ENCODE results near the gene GIMAP5. TPM values are rescaled to one million over a fixed set of nuclear protein-coding genes. Genes with fewer than 3 reads are reported as not detected.
A peak's percentile ranks its signal among the peaks of the same experiment; 100 is the strongest.

The GIMAP5 gene
- total RNA-seq, 1 experiment from 2014 or later = not detected

DNA sequence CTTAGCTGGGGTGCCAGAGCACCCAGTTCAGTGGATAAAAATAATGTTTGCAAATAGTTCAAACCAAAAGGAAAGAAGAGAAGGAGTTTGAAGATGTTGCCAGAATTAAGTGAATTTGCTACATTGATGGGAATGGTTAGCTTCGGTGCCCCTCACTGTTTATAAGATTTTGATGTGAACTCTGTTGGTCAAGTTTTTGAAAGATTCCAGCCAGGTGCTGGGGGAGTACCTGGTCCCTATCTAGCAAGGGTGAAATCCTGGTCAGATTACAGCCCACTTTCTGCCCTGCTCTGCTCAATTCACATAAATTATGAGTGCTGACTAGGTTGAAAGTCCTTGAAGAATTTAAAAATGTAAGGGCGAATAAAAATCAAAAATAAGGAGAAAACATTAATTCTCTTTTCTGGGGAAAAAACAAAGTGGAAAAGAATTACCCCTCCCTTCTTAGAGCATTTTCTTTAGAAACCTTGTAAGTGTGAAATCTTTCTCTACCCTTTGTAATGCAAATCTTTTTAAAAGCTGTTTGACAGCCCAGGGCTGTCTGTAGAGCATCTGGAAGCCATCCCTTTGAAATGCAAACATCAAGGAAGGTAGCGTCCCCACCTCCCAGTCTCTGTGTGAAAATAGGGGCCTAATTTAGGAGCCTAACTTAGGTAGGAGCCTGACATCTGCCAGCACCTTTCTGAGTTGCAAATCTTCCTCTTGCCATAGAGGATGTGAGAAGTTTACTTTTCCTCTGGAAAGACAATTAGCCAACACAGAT is 1.4 kb upstream of the GIMAP5 start:
- no peak for DNase-seq (ENCODE audit: low spot score)

DNA sequence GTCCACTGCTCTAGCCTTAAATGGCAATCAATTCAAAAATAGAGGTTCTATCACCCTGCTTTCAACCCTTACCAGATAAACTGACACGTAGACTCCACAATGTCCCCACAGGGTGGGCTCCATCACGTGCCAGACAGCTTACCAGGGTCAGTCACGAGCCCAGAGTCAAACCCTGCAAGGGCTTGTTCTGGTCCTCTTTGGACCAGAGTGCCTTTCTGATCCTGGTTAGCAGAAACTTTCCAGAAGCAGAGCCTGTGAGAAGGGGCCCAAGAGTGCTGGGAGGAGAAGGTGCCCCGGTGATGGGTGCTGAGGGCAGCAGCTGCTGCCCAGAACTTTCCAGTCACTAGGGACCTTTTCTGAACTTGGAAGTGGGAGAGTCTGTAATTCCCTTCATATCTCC is 354 bp upstream of the GIMAP5 start:
- no peak for DNase-seq (ENCODE audit: low spot score)

DNA sequence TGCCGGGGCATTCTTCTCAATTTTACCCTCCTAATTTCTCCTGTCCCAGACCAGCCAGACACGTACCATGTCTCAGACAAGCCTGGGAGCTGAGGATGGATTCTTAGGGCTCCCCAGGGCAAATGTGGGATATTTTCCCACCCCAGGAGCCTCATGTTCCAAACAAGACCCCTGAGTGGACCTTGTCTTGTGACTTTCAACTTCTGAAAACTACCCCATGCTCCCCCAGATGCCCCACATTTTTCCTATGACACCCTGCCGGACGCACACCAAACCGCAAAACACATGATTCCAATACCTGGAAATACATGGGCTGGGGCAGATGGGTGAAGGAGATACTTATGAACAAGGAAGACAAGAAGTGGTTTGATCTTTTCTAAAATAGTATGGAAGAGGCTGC is 874 bp downstream of the GIMAP5 start:
- no peak for DNase-seq (ENCODE audit: low spot score)

DNA sequence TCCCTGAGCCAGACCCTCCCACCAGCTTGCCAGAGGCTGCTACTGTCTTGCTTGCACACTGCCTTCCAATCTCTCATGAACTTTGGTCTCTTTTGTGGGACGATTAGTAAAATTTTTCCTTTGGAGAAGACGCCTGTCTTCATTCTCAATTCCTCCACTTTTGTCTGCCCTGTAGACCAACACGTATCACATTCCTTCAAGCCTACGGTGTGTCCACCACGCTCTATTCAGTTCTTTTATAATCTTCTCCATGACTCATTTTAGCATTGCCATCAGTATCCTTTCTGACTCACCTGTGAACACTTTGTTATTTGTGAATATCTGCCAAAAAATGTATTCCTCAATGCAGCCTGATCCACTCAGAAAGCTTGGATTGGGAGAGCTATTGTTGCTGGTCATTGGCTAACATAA is 1.4 kb downstream of the GIMAP5 start:
- no peak for DNase-seq (ENCODE audit: low spot score)

DNA sequence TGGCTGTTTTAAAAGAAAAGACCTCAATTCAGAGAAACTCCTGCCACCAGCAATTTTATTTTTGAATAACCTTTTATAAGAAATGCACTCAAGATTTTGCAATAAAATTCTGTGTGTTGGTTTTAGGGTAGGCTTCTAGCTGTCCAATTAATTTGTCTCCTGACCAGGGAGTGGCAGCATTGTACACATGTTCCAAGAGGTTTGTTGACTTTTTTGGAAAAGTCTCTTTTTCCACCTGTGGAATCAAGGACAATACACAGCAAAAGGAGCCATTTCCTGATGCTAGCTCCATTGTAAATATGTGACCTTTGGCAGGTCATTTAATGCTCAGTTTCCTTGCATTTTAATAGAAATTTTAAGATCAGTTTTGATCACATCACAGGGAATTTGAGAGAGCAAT is 1.8 kb downstream of the GIMAP5 start:
- DNase-seq (ENCODE audit: low spot score) = peak; percentile 23

DNA sequence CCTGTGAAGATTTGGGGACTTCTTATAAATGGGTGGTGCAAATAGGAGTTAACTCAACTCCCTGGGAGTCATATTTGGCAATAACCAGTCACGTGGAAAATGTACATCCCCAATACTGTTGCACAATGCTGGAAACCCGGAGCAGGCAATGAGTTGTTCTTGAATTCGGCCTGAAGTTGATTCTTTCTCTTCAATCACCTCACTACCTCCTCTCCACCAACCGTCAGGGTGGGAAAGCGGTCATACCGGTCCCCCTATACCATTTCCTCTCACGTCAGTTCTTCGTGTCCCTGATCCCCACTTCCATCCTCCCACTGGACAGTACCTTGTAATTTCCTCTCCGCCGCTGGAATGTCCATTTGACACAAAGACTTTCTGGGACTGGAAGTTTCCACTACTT is 2.8 kb downstream of the GIMAP5 start:
- no peak for DNase-seq (ENCODE audit: low spot score)

DNA sequence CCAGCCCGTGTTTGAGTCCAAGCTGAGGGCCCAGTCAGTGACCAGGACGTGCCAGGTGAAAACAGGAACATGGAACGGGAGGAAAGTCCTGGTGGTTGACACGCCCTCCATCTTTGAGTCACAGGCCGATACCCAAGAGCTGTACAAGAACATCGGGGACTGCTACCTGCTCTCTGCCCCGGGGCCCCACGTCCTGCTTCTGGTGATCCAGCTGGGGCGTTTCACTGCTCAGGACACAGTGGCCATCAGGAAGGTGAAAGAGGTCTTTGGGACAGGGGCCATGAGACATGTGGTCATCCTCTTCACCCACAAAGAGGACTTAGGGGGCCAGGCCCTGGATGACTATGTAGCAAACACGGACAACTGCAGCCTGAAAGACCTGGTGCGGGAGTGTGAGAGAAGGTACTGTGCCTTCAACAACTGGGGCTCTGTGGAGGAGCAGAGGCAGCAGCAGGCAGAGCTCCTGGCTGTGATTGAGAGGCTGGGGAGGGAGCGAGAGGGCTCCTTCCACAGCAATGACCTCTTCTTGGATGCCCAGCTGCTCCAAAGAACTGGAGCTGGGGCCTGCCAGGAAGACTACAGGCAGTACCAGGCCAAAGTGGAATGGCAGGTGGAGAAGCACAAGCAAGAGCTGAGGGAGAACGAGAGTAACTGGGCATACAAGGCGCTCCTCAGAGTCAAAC is 5.2 kb downstream of the GIMAP5 start:
- no peak for DNase-seq (ENCODE audit: low spot score)

DNA sequence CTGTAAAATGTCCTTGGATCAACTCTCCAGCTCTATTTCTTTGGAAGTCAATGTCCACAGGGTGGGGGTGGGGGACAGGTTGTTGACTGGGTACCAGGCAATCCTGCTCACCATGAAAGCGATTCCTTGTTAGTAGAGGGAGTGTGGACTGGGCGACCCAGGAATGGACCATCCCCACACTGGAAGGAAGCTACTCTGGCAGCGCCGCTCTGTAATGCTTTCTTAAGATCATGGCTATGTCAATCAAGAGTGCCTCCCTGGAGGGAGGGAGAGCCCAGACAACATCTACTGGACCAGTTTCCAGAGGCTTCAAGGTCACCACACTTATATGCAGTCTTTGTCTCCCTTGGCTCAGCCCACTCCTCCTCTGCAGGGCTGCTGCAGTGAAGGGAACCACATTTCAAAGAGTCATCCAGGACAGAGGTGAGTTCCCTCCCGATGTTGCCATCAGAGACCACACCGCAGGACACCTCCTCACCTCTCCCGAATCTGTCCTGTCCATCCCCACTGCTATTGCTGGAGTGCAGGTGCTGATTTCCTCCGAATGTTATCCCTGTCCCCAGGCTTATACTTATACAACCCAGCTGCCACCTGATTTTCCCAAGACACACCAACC is 6.9 kb downstream of the GIMAP5 start:
- no peak for DNase-seq (ENCODE audit: low spot score)

DNA sequence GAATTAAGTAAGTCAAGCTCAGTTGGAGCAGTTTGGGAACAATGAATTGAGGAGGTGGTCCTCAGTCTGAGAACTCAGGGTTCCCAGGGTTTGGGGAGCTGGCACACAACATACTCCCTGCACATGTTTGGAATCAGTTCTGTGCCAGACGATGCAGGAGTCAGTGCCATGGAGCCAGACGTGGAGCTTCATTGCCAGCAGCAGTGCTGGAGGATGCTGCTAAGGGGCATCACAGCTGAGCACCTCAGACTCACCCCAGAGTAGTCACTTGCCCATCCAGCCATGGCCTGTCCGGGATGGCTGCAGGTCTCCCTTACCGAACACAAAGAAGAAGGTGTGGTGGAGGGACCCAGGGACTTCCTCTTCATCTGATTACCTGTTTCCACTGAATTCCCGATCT is 7.9 kb downstream of the GIMAP5 start:
- DNase-seq (ENCODE audit: low spot score) = no peak

DNA sequence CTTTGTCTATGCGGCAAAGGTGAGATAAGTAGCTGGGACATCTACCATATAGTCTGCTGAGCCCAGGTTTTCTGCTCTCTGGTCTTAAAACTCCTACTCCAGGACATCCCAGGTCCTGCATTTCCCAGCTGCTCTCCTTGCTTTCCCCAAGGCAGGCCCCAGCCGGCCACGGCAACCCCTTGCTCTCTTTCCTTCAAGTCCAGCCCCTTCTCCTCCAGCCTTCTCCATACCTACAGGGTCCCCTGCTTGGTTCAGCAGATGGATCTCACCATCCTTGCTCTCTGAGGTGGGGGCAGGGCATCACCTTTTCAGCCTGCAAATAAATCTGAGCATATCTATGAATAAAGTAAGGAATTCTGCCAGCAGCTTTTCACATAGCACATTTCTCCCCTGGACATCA is 8.7 kb downstream of the GIMAP5 start:
- DNase-seq (ENCODE audit: low spot score) = no peak

DNA sequence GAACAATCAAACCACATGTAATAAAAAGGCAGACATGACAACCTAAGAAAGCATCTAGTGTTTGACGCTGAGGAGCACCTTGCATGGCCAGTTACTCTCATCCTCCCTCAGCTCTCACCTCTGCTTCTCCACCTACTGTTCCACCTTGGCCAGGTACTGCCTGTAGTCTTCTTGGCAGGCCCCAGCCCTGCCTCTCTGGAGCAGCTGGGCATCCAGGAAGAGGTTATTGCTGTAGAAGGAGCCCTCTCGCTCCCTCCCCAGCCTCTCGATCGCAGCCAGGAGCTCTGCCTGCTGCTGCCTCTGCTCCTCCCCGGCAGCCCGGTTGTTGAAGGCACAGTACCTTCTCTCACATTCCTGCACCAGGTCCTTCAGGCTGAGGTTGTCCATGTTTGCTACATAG is 9.7 kb downstream of the GIMAP5 start:
- DNase-seq (ENCODE audit: low spot score) = no peak

DNA sequence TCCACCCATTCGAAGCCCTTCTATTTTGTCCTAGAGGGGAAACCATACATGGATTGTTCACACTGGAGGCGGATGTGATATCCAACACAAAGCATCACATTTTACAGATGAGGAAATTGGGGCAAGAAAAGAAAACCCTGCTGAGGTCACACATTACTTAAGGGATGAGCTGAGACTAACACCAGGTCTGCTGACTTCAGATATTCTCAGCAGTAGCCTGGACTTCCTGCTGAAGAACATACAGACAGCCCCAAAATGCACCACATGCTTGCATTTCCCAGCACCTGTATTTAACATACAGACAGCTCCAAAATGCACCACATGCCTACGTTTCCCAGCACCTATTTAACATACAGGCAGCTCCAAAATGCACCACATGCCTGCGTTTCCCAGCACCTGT is 11.2 kb downstream of the GIMAP5 start:
- DNase-seq (ENCODE audit: low spot score) = no peak

DNA sequence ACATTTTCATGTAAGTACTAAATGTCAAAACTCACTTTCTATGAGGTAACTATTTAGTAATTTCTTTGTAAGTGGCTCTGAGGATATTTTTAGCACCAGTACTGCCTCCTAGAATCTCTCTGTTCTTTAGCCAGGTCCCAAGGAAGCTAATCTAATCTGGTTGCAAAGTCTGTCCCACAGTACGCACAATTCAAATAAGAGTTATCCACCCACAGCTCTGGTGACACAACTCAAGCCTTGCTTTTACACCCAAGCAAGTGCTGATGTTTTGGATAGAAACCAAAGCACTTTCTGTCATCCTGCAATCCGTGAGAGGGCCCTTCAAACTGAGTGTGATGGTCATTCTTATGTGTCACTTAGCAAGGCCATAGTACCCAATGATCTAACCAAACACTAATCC is 14.5 kb downstream of the GIMAP5 start:
- DNase-seq (ENCODE audit: low spot score) = no peak

DNA sequence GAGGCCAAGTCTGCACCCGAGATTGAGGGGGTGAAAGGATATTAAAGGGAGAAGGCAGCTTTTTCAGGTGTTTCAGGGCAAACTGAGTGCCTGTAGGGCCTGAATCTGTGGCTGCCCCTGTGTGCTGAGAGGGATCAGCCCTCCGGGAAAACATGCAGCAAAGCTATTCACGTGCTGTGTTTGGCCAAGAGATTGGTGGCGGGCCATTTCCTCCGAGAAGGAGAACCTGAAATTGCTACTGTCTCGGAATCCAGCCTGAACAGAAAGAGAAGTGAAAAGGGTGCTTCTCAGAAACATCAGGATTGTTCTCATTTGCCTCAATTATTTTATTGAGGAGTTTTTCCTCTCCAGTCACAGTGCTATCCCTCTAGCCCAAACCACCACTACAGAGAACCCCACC is 16.0 kb downstream of the GIMAP5 start:
- DNase-seq (ENCODE audit: low spot score) = no peak

DNA sequence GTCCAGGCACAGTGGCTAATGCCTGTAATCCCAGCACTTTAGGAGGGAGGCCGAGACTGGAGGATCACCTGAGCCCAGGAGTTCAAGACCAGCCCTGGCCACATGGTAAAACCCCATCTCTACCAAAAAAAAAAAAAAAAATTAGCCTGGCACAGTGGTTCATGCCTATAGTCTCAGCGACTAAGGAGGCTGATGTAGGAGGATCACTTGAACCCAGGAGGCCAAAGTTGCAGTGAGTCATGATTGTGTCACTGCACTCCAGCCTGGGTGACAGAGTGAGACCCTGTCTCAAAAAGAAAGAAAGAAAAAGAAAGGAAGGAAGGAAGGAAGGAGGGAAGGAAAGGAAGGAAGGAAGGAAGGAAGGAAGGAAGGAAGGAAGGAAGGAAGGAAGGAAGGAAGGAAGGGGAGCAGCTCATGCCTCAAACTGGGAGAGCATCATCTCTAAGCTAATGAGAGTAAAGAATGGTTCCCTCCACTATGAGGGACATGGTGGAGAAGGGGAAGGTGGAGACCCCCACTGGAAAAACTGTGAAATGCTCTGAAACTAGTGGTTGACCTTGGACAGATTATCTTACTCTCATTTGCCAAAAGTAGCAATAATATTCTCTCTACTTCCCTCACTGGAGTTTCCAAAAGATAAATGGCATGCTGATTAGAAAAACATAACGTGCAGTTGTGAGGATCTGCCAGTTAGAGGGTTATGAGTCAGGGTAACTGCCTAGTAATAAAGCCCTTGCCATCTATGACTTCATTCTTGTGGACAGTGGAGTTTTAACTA is 16.8 kb downstream of the GIMAP5 start:
- peak; percentile 23 for DNase-seq (ENCODE audit: low spot score)

DNA sequence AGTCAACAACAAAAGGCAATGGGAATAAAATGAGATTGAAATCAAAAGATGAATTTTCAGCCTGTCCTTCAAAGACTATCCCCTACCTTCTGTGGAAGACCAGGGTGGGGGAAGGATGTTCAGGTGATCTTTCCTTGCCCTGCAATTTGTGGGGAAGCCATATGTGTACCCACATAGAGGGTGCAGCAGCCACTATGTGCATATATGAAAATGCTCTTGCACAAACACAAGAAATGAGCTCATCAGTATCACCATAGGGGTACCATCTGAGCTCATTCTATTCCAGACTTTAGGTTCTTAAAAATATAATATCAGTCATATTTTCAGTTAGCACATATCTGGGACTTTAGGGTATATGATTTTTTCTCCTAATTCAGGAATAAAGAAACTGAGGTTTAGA is 17.7 kb downstream of the GIMAP5 start:
- DNase-seq (ENCODE audit: low spot score) = no peak

DNA sequence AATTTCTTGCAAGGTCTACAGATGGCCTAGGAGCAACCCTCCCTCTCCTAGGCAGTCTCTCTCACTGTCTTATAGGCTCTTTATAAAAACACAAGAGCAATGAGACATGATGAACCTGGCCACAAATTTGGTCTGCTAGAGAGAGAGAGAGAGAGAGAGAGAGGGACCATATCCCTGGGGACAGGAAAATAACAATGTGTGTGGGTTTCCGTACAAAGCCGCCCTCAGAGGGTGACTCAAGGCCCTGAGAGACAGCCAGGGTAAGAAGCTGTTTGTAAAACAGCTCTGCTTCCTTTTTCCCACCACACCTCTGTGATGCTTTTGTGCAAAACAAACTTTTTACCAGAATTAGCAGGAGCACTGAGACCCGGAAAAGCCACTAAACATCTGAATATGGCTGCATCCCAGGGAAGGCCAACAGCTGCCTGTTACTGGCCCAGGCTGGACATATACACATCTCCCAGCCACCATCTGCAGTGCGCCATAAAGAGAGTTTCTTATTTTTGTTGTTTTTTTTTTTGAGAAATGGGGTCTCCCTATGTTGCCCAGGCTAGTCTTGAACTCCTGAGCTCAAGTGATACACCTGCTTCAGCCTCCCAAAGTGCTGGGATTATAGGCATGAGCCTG is 18.4 kb downstream of the GIMAP5 start:
- no peak for DNase-seq (ENCODE audit: low spot score)

DNA sequence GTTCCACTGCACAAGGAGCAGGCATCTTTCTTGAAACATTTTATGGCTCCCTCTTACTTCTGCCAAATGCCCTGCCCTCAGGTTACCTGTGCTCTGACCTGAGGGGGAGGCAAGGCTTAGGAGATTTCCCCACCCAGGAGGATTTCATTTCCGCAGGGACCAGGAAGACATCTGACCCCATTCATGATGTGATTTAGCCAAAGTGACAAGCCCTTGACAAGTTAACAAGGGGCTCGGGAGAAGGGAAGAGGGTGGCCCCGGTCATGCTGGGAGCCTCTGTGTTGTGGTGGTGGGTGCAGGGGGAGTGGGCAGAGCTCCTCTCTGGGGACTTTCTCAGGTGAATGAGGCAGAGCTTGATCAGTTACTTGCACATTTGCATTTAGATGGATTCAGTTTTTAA is 18.9 kb downstream of the GIMAP5 start:
- no peak for DNase-seq (ENCODE audit: low spot score)

DNA sequence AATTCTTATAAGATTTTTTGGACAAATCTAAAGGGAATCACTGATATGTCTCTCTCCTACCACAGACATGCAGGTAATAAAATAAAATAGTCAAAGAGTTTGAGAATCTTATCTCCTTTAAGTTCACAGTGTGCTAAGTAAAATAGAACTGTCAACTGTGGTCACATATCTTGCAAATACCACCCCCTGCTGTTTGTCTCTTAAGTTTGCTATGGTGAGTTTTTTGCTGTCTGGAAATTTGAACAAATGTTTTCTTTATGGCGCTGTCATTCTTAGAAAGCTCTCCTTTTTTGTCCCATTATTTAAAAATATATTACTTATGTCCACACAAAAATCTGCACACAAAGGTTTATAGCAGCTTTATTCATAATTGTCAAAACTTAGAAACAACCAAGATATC is 19.6 kb downstream of the GIMAP5 start:
- DNase-seq (ENCODE audit: low spot score) = peak; percentile 44

DNA sequence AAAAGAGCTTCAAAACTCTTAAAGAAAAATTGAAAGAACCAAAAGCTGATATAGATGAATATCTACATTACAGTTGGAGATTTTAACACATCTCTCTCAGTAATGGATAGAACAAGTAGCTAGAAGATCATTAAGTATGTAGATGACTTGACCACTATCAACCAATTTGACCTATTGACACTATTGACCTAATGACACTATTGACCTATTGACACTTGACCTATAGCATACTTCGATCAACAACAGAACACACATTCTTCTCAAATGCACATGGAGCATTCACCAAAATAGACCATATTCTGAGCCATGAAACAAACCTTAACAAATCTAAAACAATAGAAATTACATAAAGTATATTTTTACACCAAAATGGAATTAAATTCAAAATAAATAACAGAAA is 22.3 kb downstream of the GIMAP5 start:
- DNase-seq (ENCODE audit: low spot score) = no peak

DNA sequence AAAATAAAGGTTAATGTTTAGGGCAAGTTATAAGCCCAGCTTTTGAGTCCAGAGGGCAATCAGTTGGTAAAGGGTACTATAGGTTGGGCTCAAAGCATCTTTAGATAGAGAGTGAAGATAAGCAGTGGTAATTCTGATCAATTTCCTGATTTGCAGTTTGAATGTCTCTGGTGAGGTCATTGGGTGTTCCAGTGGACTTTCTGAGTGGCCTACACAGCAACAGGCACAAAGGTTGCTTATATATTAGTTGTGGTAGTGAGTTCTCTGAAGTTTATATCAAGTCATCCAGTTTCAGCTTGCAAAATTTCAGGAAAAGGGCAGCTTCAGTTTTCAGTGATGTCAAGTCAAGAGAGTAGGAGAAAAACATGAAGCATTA is 29.1 kb downstream of the GIMAP5 start:
- no peak for DNase-seq (ENCODE audit: low spot score)

DNA sequence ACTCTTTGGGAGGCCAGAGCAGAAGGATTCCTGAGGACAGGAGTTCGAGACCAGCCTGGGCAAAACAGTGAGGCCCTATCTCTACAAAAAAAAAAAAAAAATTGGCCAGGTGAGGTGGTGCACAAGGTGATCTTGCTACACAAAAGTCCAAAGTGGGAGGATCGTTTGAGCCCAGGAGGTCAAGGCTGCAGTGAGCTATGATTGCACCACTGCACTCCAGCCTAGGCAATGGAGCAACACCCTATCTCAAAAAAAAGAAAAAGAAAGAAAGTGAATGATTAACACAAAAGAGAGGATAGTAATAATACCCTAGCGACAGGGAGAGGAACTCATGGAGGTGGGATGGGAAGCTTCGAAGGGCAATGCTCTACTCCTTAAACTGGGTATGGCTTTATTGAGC is 32.5 kb downstream of the GIMAP5 start:
- no peak for DNase-seq (ENCODE audit: low spot score)
